Limb (tissue), 2 donors: ENCODE data around the gene MICAL1.

ENCODE experiments used
- DNase-seq, 2 donors: peaks; one replicate each; pipeline ENCODE4 v3.0.0-alpha.2; 2016; ENCODE audit errors: extremely low spot score in 2 of 2

The MICAL1 gene

DNA sequence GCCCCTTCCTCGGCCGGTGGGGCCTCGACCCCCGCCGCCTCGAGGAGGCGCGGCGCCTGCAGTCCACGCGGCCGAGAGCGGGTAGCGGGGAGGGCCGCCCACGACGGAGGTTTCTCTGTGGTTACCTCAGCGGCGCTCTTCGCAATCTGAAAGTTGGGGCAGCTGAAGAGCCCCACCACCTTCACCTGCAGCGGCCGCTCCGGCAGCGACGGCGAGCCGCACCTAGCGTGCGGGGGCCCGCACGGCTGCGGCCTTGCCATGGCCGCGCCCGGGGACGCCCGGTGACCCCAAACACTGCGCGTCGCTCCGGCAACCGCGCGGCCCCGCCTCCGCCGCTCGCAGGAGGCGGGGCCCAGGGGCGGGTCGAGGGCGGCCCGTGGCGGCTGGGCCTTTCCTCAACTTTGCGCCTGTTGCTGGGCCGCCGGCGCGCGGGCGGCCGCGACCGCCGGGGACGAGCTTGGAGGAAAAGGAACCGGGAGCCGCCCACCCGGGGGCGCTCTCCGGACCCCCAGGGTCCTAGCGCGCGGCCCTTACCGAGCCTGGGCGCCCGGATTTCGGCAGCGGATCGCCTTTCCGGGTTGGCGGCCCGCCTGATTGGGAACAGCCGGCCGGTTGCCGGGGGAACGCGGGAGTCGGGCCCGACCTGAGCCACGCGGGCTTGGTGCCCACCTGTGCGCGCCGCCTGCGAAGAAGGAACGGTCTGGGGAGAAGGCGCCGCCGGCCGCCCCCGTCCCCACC is 15.1 kb downstream of the MICAL1 start, which contains the start of the genes PPIL6 and SMPD2:
TSS of gene PPIL6 (minus strand) at position 298 of the 738 bp plus-strand sequence. CDS start at position 260, 38 bp downstream.
TSS of gene SMPD2 (plus strand) at position 394 of the 738 bp plus-strand sequence. CDS start 398 bp downstream, outside the sequence.
- peak; percentile 92 to 94 for DNase-seq

DNA sequence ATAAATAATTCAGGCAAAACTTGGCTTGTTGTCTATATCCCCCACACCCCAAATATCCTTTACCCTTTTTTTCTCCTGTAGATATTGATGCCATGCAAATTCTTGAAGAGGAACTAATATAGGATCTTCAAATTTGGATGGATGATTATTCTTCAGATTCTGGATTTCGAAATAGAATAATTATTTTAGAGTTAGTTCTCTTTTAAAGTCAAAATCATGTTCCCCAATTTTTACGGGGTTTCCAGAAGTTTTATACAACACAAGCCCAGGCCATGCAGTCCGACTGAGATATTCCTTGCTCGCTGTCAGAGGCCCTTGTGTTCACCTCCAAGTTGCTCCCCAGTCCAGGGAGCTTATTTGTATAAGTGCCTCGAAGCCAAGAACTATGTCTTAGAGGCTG is 19.5 kb downstream of the MICAL1 start:
- no peak for DNase-seq

DNA sequence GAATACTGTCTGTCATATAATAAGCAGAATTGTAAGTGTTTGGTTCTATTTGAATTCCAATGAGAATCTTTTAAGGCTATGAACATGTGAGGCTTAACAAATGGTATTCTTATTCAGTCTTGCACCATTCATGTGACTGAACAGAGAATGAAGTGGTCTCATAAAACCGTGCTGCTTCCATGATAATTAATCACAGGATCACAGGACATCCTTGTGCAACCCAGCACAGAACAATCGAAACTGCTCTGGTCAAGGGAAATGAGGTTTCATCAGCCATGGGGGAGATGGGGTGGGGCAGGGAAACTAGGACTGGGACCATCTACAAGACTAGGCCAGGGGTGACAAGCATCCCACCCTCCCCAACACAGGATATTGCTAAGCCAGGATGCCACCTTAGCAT is 21.1 kb downstream of the MICAL1 start:
- no peak for DNase-seq

DNA sequence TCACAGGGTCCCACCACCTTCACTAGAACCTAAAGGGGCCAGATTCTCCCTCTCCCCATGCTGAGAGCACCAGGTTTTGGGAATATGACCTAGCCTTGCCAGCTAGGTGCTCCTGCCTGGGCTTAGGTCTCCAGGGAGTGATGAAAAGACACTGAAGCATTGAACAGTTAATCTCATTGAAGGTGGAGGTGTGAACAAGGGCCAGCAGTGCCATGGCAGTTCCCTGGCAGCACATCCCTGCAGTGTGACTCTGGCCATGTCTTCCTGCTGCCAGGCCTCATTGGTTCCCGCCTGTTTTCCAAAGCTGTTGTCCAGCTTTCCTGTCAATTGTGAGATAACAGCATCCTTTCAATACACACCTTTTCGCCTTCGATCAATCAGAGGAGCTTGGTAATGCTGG is 26.1 kb downstream of the MICAL1 start:
- DNase-seq: no peak

DNA sequence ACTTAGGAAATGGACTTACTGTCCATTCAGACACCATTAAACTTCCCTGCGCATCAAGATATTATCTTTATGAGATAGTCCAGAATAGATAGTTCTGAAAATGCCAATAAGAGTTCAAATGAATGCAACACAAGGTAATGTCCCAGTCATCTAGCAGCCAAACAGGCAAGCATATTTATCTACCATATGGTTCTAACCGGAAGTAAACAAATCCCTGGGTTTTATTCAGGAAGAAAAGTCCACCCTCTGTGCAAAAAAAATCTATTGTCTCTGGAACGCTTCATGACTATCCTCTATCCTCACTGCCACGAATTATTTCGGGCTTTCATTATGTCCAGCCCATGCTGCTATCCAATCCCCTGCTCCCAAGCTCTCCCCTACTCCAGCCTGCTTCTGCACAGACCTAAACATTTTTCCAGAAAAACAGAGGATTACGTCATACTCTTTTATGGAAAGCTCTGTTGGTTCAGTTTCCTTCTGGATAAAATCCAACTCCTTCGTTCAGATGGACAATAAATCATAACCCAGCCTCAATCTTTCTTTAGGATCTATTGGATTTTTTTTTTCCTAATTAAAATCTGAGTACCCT is 26.6 kb downstream of the MICAL1 start:
- peak in 1 of 2 donors; percentile 74 for DNase-seq

DNA sequence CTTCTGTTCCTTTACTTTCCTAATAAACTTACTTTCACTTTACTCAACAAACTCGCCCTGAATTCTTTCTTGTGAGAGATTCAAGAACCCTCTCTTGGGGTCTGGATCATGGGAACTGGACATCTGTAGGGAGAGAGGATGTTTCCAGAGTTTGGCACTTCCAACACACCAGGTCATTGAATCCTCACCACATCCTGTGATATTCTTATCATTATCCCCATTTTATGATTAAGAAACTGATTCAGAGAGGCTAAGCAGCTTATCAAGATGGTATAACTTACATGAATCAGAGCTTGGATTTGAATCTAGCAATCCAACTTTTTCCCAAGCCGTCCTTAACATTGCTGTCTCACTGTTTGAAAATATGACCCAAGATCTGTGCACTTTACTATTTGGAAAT is 30.6 kb downstream of the MICAL1 start:
- DNase-seq: no peak

DNA sequence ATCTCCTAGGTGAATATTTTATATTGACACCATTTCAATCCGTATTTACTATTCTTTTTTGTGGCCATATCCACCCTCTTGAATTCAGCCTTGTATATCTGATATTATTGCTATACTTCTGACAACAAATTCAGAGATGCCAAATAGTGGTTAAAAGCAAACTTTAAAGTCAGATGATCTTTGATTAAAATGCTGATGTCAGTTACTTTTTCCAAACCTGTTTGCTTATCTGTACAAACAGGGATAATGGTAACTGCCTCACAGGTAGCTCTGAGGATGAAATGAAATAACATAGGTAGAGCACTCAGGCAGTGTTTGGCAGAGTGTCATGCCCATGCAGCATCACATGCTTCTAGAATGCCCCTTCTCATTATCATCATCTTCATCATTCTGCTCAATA is 34.4 kb downstream of the MICAL1 start:
- no peak for DNase-seq

DNA sequence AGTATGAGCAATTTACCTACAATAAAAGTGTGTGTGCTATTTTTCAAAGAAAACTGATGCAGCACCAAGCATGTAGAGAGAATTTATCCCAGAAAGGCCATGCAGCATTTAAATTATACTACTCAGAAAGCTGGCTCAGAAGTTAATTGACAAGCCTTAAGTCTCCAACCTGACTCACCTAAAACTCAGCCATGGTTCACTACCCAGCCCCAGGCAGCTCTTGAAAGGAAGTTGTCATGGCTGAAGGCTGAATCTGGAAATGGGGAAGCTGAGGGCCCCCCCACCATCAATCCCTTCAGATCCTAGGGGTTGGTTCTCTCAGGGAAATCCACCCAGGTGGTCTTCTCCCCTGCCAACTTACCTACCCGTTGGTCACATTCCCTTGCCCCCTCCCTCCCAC is 34.8 kb downstream of the MICAL1 start:
- DNase-seq: no peak

DNA sequence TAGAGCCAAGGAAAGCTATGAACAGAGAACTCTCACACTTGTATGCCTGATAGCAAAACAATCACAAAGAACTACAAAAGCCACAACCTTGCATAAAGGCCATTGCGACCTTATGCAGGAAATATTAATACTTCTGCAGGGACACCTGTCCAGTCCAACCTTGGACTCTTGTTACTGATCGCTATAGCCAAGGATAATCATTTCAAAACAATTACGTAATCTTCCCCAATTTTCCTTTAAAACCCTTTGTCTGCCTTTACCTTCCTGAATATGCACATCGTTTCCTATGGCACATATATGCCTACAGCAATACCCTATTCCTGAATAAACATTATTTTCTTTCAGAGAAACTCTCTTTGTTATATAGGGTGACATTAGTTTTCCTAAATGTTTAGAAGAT is 37.9 kb downstream of the MICAL1 start:
- DNase-seq: no peak

DNA sequence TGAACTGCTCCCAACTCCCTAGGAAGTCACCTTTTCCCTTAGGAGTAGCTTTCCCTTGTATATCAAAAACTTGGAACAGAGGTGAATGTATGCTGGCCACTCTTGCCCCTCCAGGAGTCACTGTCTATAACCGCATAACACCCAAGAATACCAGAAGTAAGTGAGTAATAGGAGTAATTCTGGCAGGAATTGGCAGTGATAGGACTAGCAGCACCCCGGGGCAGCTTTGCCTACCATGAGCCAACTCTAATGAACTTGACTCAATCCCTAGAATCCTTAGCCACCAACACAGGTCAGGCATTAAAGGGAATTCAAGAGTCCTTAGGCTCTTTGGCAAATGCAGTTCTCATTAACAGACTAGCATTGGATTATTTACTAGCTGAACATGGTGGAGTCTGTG is 44.5 kb downstream of the MICAL1 start:
- no peak for DNase-seq

DNA sequence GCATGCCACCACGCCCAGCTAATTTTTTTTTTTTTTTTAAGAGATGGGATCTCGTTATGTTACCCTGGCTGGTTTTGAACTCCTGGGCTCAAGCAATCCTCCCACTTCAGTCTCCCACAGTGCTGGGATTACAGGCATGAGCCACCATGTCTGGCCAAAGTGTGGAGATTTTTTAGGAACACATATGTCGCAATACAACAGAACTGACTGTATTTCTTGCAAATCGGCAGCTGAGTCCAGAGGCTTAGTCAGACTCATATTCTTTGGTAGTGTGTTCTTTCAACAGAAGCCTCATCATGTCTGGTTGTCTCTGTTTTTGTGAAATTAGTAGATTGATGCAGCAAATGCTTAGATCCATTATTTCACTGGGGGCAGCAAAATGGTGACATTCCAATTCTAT is 49.4 kb downstream of the MICAL1 start:
- no peak for DNase-seq

DNA sequence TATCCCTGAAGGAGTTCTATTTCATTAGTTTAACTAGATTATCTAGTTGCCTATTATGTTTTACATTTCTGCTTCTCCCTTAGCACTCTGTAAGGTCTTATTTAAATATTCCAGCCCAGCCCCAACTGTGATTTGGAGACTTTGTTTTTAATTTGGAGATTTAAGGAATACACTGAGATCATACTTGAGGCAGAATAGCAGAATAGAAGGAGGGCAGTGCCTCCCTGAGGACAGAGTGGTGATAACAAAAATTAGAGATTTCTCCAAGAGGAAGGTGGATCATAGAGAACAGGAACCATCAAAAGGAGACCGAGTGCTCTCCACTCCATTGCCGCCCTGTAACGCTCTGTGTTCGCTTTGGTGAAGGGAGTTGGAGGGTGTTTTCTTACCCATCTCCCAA is 58.6 kb downstream of the MICAL1 start:
- no peak for DNase-seq

DNA sequence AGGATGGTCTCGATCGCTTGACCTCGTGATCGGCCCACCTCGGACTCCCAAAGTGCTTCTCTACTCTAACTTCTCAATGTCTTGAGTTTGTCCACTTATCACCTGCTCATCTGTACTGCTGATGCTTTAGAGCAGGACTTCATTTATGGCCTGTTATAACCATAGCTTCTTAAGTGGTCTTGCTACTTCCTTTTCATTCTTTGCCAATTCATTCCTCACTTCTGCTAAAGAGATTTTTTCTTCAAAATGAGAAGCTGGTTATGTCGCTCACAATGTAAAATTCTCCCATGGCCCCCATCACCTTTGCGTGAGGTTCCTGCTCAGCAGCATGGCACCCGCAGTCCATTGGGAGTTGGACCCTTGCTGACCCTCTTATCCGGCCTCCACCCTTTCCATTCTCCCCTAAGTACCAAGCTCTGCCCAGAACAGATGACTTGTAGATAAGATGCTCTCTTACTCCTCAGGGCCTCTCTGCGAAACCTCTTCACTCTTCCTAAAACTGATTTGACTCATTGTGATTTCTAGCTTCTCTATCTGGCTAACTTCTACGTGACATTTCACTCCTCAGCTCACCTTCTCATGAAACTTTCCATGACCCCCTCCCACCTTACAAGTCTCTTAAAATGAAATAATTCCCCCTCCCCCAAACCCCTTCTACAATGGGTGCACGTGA is 59.4 kb downstream of the MICAL1 start:
- no peak for DNase-seq
